B cell (primary cell): Measurements from ENCODE around the gene GPC5.

Experiments
- CTCF ChIP-seq: fragments of 200-600 bp; IDR thresholded peaks from one replicate; pipeline ENCODE4 v1.8.0; 2022; ENCODE audit warnings: antibody characterized with exemption, mild to moderate bottlenecking
- EZH2 ChIP-seq: IDR thresholded peaks from 2 replicates; pipeline ENCODE4 v1.6.1; 2012; ENCODE audit warnings: borderline replicate concordance, low read depth, mild to moderate bottlenecking, moderate library complexity, low read length; ENCODE audit not compliant: insufficient read depth, poor library complexity, severe bottlenecking

GRCh38 chr13:92513672-92514071 is 1115.3 kb downstream of the GPC5 start:
- TF ChIP-seq CTCF (no peak), EZH2 (no peak)
